Subcutaneous abdominal adipose tissue (tissue), 5 donors: ENCODE measurements around the gene ZNF331.
"Not testable (repeated sequence)": the region's sequence is repeated elsewhere in the genome, so short reads cannot be mapped to it uniquely, and the experiment has no call there.

Source experiments
- H3K27ac ChIP-seq: one replicate; pipeline ENCODE4 v1.7.0; 2013; ENCODE audit warnings: low read depth, mild to moderate bottlenecking, inconsistent platforms, low read length, moderate library complexity
- H3K27me3 ChIP-seq, 5 donors: one replicate each; pipeline ENCODE4 v1.7.0; 2013; ENCODE audit warnings: low read length in 5 of 5, inconsistent platforms in 1 of 5; ENCODE audit not compliant: control insufficient read depth in 5 of 5, insufficient read depth in 4 of 5
- H3K36me3 ChIP-seq, 5 donors: one replicate each; pipeline ENCODE4 v1.7.0; 2013; ENCODE audit warnings: low read length in 5 of 5; ENCODE audit not compliant: control insufficient read depth in 5 of 5, insufficient read depth in 5 of 5
- H3K4me1 ChIP-seq, 5 donors: one replicate each; pipeline ENCODE4 v1.7.0; 2013; ENCODE audit warnings: low read length in 5 of 5, mild to moderate bottlenecking in 3 of 5, moderate library complexity in 1 of 5; ENCODE audit not compliant: control insufficient read depth in 5 of 5, insufficient read depth in 5 of 5
- H3K4me3 ChIP-seq, 5 donors: one replicate each; pipeline ENCODE4 v1.7.0; 2013; ENCODE audit warnings: low read length in 5 of 5, low read depth in 1 of 5
- H3K9ac ChIP-seq, 5 donors: one replicate each; pipeline ENCODE4 v1.7.0; 2013; ENCODE audit warnings: low read length in 5 of 5, mild to moderate bottlenecking in 4 of 5, moderate library complexity in 3 of 5
- H3K9me3 ChIP-seq, 5 donors: one replicate each; pipeline ENCODE4 v1.7.0; 2013; ENCODE audit warnings: low read length in 5 of 5; ENCODE audit not compliant: control insufficient read depth in 5 of 5
- donor health status: healthy.
- donor health status: healthy.
- donor health status: healthy.
- donor health status: healthy.
- donor health status: healthy.

Gene ZNF331

DNA sequence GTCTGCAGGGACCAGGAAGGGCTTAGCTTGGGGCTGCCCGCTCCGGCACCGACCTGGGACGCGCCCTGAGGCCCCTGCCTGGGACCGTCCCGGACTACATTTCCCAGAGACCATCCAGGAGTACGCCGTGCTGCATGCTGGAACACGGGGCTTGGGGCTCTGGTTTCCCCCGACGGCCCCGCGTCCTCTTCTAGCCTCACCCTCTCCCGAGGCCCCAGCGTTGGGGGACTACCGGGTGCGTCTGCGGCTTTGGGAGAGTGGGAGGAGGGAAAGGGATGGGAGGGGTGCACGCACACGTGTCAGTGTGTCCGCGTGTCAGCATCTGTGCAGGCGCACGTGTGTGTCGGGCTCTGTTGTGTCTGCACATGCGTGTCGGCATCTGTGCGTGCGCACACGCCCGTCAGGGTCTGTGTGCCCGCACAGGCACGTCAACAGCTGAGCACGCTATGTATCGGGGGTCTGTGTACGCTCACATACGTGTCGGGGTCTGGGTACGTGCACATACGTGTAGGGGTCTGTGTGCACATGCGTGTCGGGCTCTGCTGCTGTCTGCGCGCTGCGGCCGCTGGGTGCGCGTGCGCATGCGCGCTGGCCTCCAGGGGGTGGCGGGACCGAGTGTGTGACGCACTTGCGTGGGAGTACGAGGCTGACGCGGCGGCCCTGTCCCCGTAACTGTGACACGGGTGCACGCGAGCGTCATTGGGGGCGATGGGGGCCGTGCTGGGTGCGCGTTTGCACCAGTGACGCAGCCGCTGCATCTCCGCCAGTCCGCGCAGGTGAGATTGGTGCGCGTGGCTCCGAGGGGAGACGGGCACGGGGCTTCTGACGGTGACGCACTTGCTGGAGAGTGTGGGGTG lies at the start of gene ZNF331:
TSS of gene ZNF331 (plus strand) at position 625 of the 857 bp plus-strand sequence. CDS start 31,232 bp downstream, outside the sequence.
- Histone ChIP-seq H3K36me3 (peaks cover 0 to 23% (median 6%) of the 10 kb centered on the region in 5 donors), H3K9ac (peak within 1 kb of the TSS in 4 of 5 donors; percentile 68 to 86 (median 78)), H3K4me1 (peaks cover 0 to 21% (median 9%) of the 10 kb centered on the region in 5 donors), H3K27ac (peak within 1 kb of the TSS; percentile 57), H3K4me3 (peak within 1 kb of the TSS; percentile 65 to 93 (median 88)), H3K27me3 (no peaks in the 10 kb centered on the region), H3K9me3 (no peaks in the 10 kb centered on the region)

GRCh38 chr19:53492153-53492552 lies 45.8 kb upstream of the ZNF331 start:
- no peak overlapping the region for H3K4me3 ChIP-seq

GRCh38 chr19:53497311-53498023 lies 40.5 kb upstream of the ZNF331 start:
- not testable (repeated sequence) for H3K36me3 ChIP-seq, H3K4me1 ChIP-seq, H3K27ac ChIP-seq, H3K9ac ChIP-seq, H3K4me3 ChIP-seq, H3K27me3 ChIP-seq
- peaks cover 3 to 27% (median 19%) of the 10 kb centered on the region in 5 donors for H3K9me3 ChIP-seq

More at GRCh38 chr19:53492153-53492552, 45.8 kb upstream of the ZNF331 start:
- Histone ChIP-seq H3K4me1 (peaks cover 0 to 1% (median 0%) of the 10 kb centered on the region in 5 donors), H3K27me3 (no peaks in the 10 kb centered on the region), H3K27ac (no peak overlapping the region), H3K9me3 (peaks cover 11 to 52% (median 40%) of the 10 kb centered on the region in 5 donors), H3K9ac (no peak overlapping the region), H3K36me3 (peaks cover 22 to 38% (median 30%) of the 10 kb centered on the region in 5 donors)

DNA sequence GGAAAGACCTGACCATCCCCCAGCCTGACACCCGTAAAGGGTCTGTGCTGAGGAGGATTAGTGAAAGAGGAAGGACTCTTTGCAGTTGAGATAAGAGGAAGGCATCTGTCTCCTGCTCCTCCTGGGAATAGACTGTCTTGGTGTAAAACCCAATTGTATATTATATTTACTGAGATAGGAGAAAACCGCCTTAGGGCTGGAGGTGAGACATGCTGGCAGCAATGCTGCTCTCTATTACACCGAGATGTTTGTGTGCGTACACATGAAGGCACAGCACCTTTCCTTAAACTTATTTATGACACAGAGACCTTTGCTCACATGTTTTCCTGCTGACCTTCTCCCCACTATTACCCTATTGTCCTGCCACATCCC lies 39.9 kb upstream of the ZNF331 start:
- H3K9ac ChIP-seq: peak overlapping the region in 1 of 5 donors; percentile 20
- peak overlapping the region; percentile 30 for H3K27ac ChIP-seq
- peak overlapping the region in 3 of 5 donors; percentile 58 to 60 (median 59) for H3K4me3 ChIP-seq
- peaks cover 0 to 21% (median 14%) of the 10 kb centered on the region in 5 donors for H3K9me3 ChIP-seq
- not testable (repeated sequence) for H3K4me1 ChIP-seq, H3K36me3 ChIP-seq, H3K27me3 ChIP-seq

DNA sequence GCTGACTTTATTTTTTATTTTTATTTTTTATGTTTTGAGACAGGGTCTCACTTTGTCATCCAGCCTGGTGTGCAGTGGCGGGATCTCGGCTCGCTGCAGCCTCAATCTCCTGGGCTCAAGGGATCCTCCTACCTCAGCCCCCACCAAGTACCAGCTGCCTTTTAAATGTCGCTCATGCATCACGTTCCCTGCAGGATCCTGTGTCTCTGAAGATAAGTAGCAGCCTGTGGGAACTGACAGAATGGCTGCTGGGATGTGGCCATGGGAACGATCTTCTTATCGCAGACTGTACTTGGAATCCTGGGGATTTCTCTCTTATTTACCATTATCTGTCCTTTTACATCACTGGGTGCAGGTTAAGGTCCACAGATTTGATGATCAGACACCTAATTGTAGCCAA lies 34.8 kb upstream of the ZNF331 start:
- not testable (repeated sequence) for H3K27me3 ChIP-seq, H3K9me3 ChIP-seq, H3K27ac ChIP-seq, H3K4me3 ChIP-seq, H3K9ac ChIP-seq
- H3K4me1 ChIP-seq: peaks cover 2 to 17% (median 11%) of the 10 kb centered on the region in 5 donors
- H3K36me3 ChIP-seq: peaks cover 0 to 11% (median 0%) of the 10 kb centered on the region in 5 donors

DNA sequence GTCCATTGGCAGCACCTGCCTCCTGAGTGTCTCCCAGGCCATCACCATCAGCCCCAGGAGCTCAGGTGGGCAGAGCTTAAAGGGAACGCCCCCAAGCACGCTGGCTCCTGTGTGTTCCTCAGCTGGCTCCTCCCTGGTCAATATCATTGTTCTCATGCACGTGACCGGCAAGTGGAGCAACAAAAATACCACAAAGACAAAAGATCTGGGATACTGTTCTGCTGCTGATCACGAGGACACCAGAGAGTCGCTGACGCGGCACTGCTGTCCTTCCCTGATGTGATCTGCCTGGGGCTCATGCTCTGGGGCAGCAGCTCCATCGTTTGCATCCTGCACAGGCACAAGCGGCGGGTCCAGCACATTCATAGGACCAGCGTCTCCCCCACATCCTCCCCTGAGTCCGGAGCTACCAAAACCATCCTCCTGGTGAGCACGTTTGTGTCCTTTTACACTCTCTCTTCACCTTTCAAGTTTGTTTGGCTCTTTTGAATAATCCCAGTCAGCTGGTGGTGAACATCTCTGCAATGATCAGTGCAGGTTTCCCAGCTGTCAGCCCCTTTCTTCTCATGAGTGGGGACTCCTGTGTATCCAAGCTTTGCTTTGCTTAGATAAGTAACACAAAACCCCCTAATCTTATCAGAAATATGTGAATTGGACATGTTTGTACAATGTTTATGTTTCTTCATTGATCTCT lies 34.1 kb upstream of the ZNF331 start:
- H3K4me1 ChIP-seq: peaks cover 2 to 20% (median 11%) of the 10 kb centered on the region in 5 donors
- not testable (repeated sequence) for H3K27me3 ChIP-seq, H3K9me3 ChIP-seq, H3K27ac ChIP-seq, H3K9ac ChIP-seq
- peak overlapping the region in 1 of 5 donors; percentile 6 for H3K4me3 ChIP-seq
- peaks cover 0 to 11% (median 0%) of the 10 kb centered on the region in 5 donors for H3K36me3 ChIP-seq

DNA sequence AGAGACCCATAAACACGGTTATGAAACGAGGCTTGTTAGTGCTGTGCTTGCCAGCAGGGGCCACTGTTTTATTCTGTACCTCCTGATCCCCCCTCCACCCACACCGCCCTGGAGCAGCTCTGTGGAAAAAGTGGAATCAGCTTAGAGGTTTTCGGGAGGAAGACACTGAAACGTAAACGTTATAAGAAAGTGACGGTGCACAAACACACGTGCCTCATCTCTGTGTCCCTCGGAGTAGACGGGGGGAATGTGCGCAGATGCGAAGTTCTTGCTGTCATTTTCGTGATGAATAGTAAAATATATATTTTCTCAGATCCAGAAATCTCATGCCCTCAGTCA lies 33.6 kb upstream of the ZNF331 start:
- H3K9me3 ChIP-seq, H3K27ac ChIP-seq, H3K27me3 ChIP-seq: not testable (repeated sequence)
- Histone ChIP-seq H3K36me3 (peaks cover 0 to 11% (median 0%) of the 10 kb centered on the region in 5 donors), H3K4me1 (peaks cover 3 to 20% (median 11%) of the 10 kb centered on the region in 5 donors), H3K4me3 (peak overlapping the region in 4 of 5 donors; percentile 6 to 52 (median 20)), H3K9ac (peak overlapping the region in 2 of 5 donors; percentile 12 to 47)

DNA sequence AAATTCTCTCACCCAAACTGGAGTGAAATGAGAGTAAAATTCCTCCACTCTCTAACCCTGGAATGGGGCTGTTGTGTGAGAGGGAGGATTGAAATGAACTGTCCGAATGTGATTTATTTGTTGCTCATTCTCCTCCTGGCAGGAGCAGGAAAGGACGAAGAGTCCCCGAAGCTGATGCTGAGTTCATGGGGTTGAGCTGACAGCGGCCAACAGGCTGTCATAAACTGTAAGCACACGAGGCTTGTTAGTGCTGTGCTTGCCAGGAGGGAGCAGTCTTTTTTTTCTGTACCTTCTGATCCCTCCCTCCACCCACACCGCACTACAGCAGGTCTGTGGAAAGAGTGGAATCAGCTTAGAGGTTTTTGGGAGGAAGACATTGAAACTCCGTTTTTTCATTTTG lies 33.1 kb upstream of the ZNF331 start:
- Histone ChIP-seq H3K4me3 (peak overlapping the region in 4 of 5 donors; percentile 6 to 52 (median 32)), H3K27ac (no peak overlapping the region), H3K4me1 (peaks cover 3 to 20% (median 11%) of the 10 kb centered on the region in 5 donors), H3K9ac (peak overlapping the region in 1 of 5 donors; percentile 47), H3K9me3 (no peaks in the 10 kb centered on the region), H3K27me3 (no peaks in the 10 kb centered on the region), H3K36me3 (peaks cover 0 to 11% (median 0%) of the 10 kb centered on the region in 5 donors)

DNA sequence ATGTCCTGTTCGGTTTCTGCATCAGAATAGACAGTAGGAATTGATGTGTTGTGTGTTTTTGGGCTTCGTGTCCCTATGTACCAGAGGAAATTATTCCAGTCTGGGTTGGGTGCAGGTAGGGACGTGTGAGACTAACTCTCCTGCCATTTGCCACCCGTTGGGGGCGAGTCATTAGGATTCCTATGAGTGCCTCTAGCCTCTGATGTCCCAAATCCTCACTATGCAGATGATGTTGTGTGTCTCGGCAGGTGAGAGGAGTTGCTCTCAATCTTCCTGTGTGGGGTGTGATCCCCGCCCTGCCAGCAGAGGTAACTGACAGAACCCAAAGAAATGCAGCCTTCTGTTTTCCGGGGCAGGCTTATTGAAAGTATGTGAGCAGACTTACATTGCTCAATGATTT lies 31.2 kb upstream of the ZNF331 start:
- H3K27me3 ChIP-seq: no peaks in the 10 kb centered on the region
- no peaks in the 10 kb centered on the region for H3K9me3 ChIP-seq
- peaks cover 3 to 17% (median 11%) of the 10 kb centered on the region in 5 donors for H3K4me1 ChIP-seq
- H3K4me3 ChIP-seq: no peak overlapping the region
- no peak overlapping the region for H3K27ac ChIP-seq
- peaks cover 0 to 11% (median 0%) of the 10 kb centered on the region in 5 donors for H3K36me3 ChIP-seq
- H3K9ac ChIP-seq: no peak overlapping the region
